ENCODE results near the gene RAMP3.

Gene RAMP3

GRCh38 chr7:45180084-45180986 is 22.7 kb downstream of the RAMP3 start:
- no peak for DNase-seq

DNA sequence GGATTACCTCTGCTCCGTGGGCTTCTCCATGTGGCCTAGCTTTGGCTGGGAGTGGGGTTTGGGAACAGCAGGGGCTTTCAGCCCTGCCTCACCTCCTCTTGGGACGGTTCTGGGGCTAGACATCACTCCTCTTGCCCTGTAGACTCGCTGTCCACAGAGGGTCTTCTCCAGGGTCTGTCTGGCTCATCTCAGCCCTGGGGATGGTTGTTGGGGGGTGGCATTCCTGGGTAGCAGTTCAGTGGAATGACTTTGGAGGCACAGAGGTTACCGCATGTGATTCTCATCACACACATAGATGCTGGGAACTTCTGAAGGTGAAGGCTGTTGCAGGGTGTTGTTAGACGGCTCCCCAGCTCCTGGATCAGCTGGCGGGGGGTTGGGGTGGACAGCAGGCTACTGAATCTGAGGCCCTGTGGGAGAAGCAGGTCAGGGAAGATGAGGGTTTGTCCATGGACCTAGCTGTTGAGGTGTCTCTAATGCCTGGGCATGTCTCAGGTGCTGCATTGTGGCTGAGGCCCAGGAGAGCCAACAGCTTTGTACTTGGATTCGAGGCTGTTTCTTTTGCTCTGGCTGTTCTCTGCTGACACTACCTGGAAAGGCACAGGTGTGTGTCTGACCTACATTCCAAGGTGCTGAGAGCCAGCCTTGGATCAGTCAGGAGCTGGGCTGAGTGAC is 23.8 kb downstream of the RAMP3 start:
- no peak for DNase-seq

DNA sequence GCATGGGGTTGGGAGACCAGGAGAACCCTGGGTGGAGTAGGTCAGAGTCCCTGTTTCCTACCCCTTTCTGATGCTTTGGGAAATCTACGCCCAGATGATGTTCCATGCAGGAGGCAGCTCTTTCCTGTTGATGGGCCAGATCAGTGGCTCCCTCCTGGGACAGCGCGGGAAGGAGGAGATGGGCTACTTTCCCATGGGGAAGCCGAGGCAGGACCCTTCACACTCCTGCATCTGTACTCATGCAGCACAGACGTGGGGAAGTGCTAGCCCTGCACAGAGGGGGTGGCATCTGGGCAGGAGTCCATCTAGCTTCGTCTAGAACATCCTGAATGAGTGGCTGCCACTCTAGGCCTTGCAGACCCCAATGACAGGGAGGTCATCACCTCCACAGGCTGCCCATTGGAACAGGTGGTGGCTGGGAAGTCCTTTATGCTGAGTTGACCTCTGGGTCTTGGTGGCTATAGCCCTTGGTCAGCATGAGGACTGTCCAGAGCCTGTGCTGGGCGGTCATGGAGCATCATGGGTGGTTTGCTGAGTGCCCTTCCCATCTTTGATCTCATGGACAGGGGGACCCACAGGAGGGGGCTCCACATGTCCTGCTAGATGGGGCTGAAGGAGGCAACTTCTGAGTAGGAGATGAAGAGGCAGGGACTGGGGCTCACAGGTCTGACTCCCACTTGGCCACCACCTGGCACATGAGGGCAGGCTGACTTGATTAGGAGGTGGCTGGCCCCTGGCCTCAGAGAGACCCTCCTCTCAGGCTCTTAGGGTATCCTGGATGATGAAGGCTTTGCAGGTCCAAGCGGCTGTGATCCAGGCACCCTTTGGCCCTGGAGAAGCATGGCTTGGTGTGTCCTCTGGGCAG is 24.6 kb downstream of the RAMP3 start:
- DNase-seq = no peak

DNA sequence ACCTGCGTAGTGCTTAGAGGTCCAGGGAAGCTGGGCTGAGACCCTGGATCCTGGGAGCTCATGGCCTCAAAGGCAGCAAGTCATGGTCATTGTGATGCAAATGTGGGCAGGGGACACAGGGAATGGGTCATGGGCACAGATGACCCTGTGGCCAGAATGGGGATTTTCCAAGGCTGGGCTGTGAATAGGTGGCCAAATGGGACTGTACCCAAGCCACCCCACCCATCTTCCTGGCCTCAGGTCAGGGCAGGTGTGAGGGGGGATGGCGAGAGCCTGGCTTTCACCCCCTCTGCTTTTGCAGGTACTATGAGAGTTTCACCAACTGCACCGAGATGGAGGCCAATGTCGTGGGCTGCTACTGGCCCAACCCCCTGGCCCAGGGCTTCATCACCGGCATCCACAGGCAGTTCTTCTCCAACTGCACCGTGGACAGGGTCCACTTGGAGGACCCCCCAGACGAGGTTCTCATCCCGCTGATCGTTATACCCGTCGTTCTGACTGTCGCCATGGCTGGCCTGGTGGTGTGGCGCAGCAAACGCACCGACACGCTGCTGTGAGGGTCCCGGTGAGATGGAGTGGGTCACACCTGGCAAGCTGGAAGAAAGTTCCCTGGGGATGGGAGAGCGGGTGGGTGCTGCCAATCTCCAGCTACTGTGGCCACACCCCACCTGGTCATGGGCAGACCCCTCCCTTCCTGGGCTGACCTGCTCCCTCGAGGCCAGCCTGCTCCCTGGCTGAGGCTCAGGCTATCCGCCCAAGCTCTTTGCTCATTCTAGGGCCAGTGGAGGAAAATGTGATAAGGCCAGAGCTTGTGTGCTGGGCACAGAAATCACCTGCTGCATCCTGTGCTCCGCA is 25.5 kb downstream of the RAMP3 start:
- no peak for DNase-seq

GRCh38 chr7:45183711-45184210 is 26.2 kb downstream of the RAMP3 start:
- DNase-seq = no peak

- DNase-seq = no peak
These were observed 26.9 kb downstream of the RAMP3 start for GRCh38 chr7:45184326-45185027.

GRCh38 chr7:45185028-45185863 is 27.7 kb downstream of the RAMP3 start:
- DNase-seq = no peak

DNA sequence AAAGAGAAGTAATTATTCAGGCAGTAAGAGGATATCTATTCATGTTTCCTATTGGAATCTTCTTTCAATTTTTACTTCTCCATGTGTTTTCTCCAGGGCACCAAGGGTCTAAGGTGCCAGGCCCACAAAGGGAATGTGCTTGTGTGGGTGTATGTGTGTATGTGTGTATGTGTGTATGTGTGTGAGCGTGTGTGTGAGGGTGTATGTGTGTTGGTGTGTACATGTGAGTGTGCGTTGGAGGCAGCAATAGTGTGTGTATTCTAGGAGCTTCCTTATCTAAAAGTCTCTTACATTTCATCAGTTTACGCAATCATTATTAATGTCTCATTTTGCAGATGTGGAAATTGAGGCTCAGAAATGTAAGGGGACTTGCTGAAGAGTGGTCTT is 28.3 kb downstream of the RAMP3 start:
- DNase-seq = no peak

- no peak for DNase-seq
These were observed 28.7 kb downstream of the RAMP3 start for GRCh38 chr7:45186261-45186813.

DNA sequence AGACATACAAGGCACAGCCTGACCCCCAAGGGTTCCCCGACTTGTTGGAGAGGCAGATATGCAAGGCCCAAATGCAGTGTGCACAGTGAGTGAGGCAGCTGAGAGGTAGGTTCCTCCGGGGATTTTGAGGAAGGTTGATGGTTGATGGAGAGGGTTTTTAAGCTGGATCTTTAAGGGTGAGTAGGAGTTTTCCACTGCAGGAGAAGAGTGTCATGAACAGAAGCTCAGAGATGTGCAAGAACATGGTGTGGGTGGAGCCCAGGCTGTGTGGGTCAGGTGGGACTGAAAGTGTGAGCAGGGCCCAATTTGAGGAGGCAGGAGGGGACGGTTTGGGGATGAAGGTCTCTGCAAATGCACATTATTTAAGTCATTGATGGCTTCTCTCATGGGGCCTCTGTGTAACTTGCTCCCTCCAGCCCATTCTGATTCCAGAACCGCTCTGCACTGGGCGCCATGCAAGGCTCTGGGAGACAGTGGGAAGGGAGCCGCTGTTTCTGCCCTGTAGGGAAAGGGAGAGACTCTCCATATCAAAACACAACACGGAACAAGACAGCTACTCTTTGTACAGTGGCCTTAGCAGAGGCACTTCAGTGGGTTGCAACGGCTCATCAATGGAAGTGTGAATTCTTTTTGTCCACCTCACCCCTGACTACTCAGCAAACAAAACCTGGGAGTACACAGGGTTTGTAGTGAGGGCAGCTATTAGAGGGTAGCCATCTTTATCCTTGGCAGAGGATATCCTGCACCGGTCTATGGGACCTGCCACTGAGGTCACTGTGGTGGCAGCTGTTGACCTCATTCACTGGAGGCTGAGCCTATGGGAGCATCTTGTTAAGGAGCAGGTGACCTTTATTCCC is 29.7 kb downstream of the RAMP3 start:
- no peak for DNase-seq

GRCh38 chr7:45187946-45188411 is 30.4 kb downstream of the RAMP3 start:
- DNase-seq = no peak

DNA sequence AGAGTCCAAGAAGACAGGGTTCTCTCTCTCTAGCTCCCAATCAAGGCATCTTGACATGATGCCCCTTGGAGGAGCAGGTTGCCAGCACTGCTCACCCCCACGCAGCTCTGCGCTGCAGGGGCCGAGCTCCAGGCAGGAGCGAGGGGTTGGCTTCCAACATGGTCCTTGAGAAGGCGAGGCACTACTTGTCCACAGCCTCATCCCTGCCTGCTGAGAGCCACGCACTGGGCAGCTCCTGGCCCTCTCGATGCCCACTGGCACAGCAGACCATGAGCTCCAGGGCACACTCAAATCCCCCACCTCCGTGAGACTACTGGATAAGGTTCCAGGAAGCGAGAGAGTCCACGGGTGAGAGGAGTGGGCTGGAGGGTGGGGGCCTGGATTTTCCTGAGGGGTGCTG is 31.1 kb downstream of the RAMP3 start:
- no peak for DNase-seq

DNA sequence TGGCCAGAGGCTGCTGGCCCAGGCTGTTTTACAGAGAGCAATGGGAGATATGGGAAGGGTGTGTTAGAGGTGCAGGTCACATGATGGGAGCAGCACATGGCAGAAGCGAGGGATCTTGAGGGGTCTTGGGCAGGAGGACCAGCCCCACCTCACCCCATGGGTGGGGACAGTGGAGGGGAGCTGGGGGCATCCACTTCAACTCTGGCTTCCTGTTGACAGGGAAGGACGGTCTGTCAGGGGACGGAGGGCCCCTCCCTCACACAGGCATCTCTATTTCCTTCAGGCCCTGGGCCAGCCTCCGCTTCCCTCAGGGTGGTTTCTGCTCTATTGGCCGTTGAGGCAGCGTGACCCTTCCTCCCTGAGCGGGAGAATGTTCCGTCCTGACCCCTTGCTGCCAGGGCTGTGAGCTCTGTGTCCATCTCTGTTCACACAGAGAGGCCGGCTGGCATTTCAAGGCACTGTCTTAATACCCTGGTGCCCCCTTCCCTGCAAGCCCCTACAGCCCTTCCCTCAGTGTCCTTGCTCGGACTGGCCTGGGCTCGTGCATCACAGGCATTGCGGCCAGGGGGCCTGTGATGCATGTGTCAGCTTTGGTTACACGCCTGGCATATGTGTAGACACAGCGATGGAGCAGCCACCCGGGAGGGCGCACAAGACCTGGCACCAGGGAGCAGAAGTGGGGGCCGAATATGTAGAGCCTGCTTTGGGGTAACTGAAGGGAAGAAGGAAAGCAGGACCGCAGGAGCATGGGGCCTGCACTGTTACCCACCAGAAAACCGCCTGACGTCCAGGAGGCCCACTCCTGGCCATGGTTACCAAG is 31.8 kb downstream of the RAMP3 start:
- DNase-seq = no peak

- DNase-seq = no peak
These were observed 33.0 kb downstream of the RAMP3 start for GRCh38 chr7:45190406-45191165.

- no peak for DNase-seq
These were observed 33.8 kb downstream of the RAMP3 start for GRCh38 chr7:45191396-45191795.

DNA sequence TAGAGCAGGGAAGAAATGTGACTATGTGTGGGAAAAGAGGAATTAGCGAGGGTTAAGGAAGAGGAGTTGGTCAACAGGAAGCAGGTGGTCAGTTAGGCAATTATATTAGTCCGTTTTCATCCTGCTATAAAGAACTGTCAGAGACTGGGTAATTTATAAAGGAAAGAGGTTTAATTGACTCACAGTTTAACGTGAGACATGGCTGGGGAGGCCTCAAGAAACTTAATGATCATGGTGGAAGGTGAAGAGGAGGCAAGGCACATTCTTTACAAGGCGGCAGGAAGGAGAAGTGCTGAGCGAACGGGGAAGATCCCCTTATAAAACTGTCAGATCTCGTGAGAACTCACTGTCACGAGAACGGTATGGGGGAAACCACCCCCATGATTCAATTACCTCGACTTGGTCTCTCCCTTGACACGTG is 35.0 kb downstream of the RAMP3 start:
- DNase-seq = no peak

- DNase-seq = no peak
These were observed 36.2 kb downstream of the RAMP3 start for GRCh38 chr7:45193828-45194227.

Data from right hindlimb (tissue), 1 donor.